Vagina (tissue), 2 donors: Measurements from ENCODE around the gene ALG13.

Experiments used
- CTCF ChIP-seq, 3 experiments: fragments of 450-650 bp in 2 of 3; fragments of 200-600 bp in 1 of 3; sonication (generic) in 1 of 3; IDR thresholded peaks; one replicate each; pipeline ENCODE4 v1.5.1; 2017 to 2019; ENCODE audit warnings: antibody characterized with exemption in 3 of 3, mild to moderate bottlenecking in 2 of 3, moderate library complexity in 2 of 3
- POLR2A ChIP-seq, 2 donors: fragments of 450-650 bp; IDR thresholded peaks; one replicate each; pipeline ENCODE4 v1.6.1; 2017; ENCODE audit warnings: antibody characterized with exemption in 2 of 2, mild to moderate bottlenecking in 2 of 2, moderate library complexity in 2 of 2

- TF ChIP-seq CTCF (IDR thresholded peaks at IDR 0.05): no peak
- TF ChIP-seq POLR2A (IDR thresholded peaks at IDR 0.05): no peak
These were observed 31.3 kb upstream of the ALG13 start for GRCh38 chrX:111649638-111650037.
